OCI-LY1 (cell line): ENCODE measurements around the gene ACAT1.

Source experiments
- H2AFZ ChIP-seq: fragments of 200-600 bp; sonication (generic), shearing (Covaris generic); 2 replicates; pipeline ENCODE4 v1.6.0; 2014; ENCODE audit warnings: antibody characterized with exemption, mild to moderate bottlenecking, low read length
- H3F3A ChIP-seq: fragments of 200-600 bp; sonication (generic), shearing (Covaris generic); 2 replicates; pipeline ENCODE4 v1.6.0; 2014; ENCODE audit warnings: mild to moderate bottlenecking, antibody characterized with exemption, low read length, moderate library complexity; ENCODE audit not compliant: insufficient read depth
- H3K27ac ChIP-seq: fragments of 200-600 bp; sonication (generic); 2 replicates; pipeline ENCODE4 v1.5.1; 2014; ENCODE audit warnings: low read length, mixed run types, mild to moderate bottlenecking, low read depth; ENCODE audit not compliant: poor library complexity, severe bottlenecking
- H3K27me3 ChIP-seq: fragments of 200-600 bp; sonication (generic); 2 replicates; pipeline ENCODE4 v1.6.0; 2014; ENCODE audit warnings: antibody characterized with exemption, mild to moderate bottlenecking, low read length, moderate library complexity; ENCODE audit not compliant: insufficient read depth
- H3K36me3 ChIP-seq: fragments of 200-600 bp; sonication (generic); 2 replicates; pipeline ENCODE4 v1.6.1; 2014; ENCODE audit warnings: mild to moderate bottlenecking, antibody characterized with exemption, low read length, moderate library complexity, mixed read lengths; ENCODE audit not compliant: insufficient read depth
- H3K4me1 ChIP-seq: fragments of 200-600 bp; sonication (generic); 2 replicates; pipeline ENCODE4 v1.5.1; 2014; ENCODE audit warnings: mild to moderate bottlenecking, low read length, moderate library complexity; ENCODE audit not compliant: insufficient read depth, severe bottlenecking
- H3K4me2 ChIP-seq: fragments of 200-600 bp; sonication (generic), shearing (Covaris generic); 2 replicates; pipeline ENCODE4 v1.6.1; 2014; ENCODE audit warnings: low read length
- H3K4me3 ChIP-seq: fragments of 200-600 bp; sonication (generic); 2 replicates; pipeline ENCODE4 v1.5.1; 2014; ENCODE audit warnings: low read length, low read depth, mild to moderate bottlenecking, mixed read lengths; ENCODE audit not compliant: poor library complexity, severe bottlenecking
- H3K79me2 ChIP-seq: fragments of 200-600 bp; shearing (Covaris generic); 2 replicates; pipeline ENCODE4 v1.6.1; 2016; ENCODE audit warnings: mixed run types, low read length, mixed read lengths; ENCODE audit not compliant: insufficient read depth
- H3K9ac ChIP-seq: fragments of 200-600 bp; sonication (generic), shearing (Covaris generic); 2 replicates; pipeline ENCODE4 v1.6.1; 2014; ENCODE audit warnings: mild to moderate bottlenecking, low read length, mixed read lengths
- H3K9me2 ChIP-seq: fragments of 200-600 bp; sonication (generic), shearing (Covaris generic); 2 replicates; pipeline ENCODE4 v1.6.1; 2014; ENCODE audit warnings: low read depth, mild to moderate bottlenecking, low read length, mixed read lengths
- H3K9me3 ChIP-seq: fragments of 200-600 bp; shearing (Covaris generic); 2 replicates; pipeline ENCODE4 v1.6.1; 2014; ENCODE audit warnings: low read length, mixed read lengths
- H4K20me1 ChIP-seq: fragments of 200-600 bp; sonication (generic), shearing (Covaris generic); 2 replicates; pipeline ENCODE4 v1.6.0; 2016; ENCODE audit warnings: mild to moderate bottlenecking, low read length; ENCODE audit not compliant: insufficient read depth
- CTCF ChIP-seq: fragments of 200-600 bp; sonication (generic), shearing (Covaris generic); IDR thresholded peaks from 2 replicates; pipeline ENCODE4 v1.5.1; 2017; ENCODE audit warnings: mild to moderate bottlenecking, antibody characterized with exemption, low read length, moderate library complexity, mixed read lengths
- EZH2 ChIP-seq: fragments of 200-600 bp; sonication (generic), shearing (Covaris generic); IDR thresholded peaks from 2 replicates; pipeline ENCODE4 v1.8.0; 2017; ENCODE audit warnings: borderline replicate concordance, mixed run types, mild to moderate bottlenecking, antibody characterized with exemption, low read length, moderate library complexity, mixed read lengths

ACAT1 gene

GRCh38 chr11:108135845-108136544 is 14.6 kb downstream of the ACAT1 start:
- Histone ChIP-seq H3K4me3 (no peak overlapping the region), H3K79me2 (no peaks in the 10 kb centered on the region; the same call in 1 of the 2 replicates), H3K4me2 (no peak overlapping the region), H4K20me1 (no peaks in the 10 kb centered on the region), H3K27ac (peak overlapping the region; percentile 65), H3K36me3 (peaks cover 66% of the 10 kb centered on the region), H3K27me3 (no peaks in the 10 kb centered on the region), H3K4me1 (peaks cover 5% of the 10 kb centered on the region), H3F3A (no peaks in the 10 kb centered on the region), H3K9ac (no peak overlapping the region), H3K9me2 (no peaks in the 10 kb centered on the region), H2AFZ (no peak overlapping the region), H3K9me3 (no peaks in the 10 kb centered on the region)
- TF ChIP-seq EZH2 (no peak), CTCF (peak; percentile 53)

- H3K27me3 ChIP-seq, result no peaks in the 10 kb centered on the region
- H3K4me2 ChIP-seq, result no peak overlapping the region
- H3K9me3 ChIP-seq, result no peaks in the 10 kb centered on the region
- H3K27ac ChIP-seq, result no peak overlapping the region
- no peak for TF ChIP-seq EZH2
- TF ChIP-seq CTCF, result no peak
- H3K4me1 ChIP-seq, result peaks cover 5% of the 10 kb centered on the region
- H3K9ac ChIP-seq, result no peak overlapping the region
- H3K36me3 ChIP-seq, result peaks cover 73% of the 10 kb centered on the region
- H3K9me2 ChIP-seq, result no peaks in the 10 kb centered on the region
- H3K79me2 ChIP-seq, result no peaks in the 10 kb centered on the region
- no peaks in the 10 kb centered on the region for H4K20me1 ChIP-seq
- no peaks in the 10 kb centered on the region for H3F3A ChIP-seq
- no peak overlapping the region for H2AFZ ChIP-seq
- no peak overlapping the region for H3K4me3 ChIP-seq
These were observed 15.8 kb downstream of the ACAT1 start for GRCh38 chr11:108137212-108137611.

- H3K27ac ChIP-seq, result no peak overlapping the region
- H3K4me1 ChIP-seq, result no peaks in the 10 kb centered on the region
- H3K9me3 ChIP-seq, result no peaks in the 10 kb centered on the region
- no peak overlapping the region for H3K4me3 ChIP-seq
- TF ChIP-seq CTCF, result no peak
- TF ChIP-seq EZH2, result no peak
- H2AFZ ChIP-seq, result no peak overlapping the region
- H3K9me2 ChIP-seq, result no peaks in the 10 kb centered on the region
- H3K36me3 ChIP-seq, result peaks cover 86% of the 10 kb centered on the region
- H3K9ac ChIP-seq, result no peak overlapping the region
- no peaks in the 10 kb centered on the region for H3K79me2 ChIP-seq
- H3K27me3 ChIP-seq, result no peaks in the 10 kb centered on the region
- no peaks in the 10 kb centered on the region for H4K20me1 ChIP-seq
- no peaks in the 10 kb centered on the region for H3F3A ChIP-seq
- no peak overlapping the region for H3K4me2 ChIP-seq
These were observed 20.9 kb downstream of the ACAT1 start for GRCh38 chr11:108142304-108142703.
